MCF 10A (cell line): ENCODE measurements around the gene VWA5A. TPM values are rescaled to one million over a fixed set of nuclear protein-coding genes. Genes with fewer than 3 reads are reported as not detected.

Experiments used
- BruUV-seq: library from RNA; stranded (reverse); fragments of 400-500 nt; replicated peaks from 2 replicates; lab custom pipeline; 2021; lab: Mats Ljungman, UMichigan
- CTCF ChIA-PET: fragments of 300-600 bp; sonication (Branson Sonifier 250); formaldehyde crosslinking; extraction: SDS; loops from one replicate; lab custom pipeline; 2021; ENCODE audit warnings: antibody characterized with exemption, inconsistent platforms; lab: Yijun Ruan, JAX
- POLR2A ChIA-PET: fragments of 300-600, 350-650 bp; sonication (Branson Sonifier 250); formaldehyde crosslinking; extraction: SDS; loops from one replicate; lab custom pipeline; 2020; ENCODE audit warnings: antibody characterized with exemption, inconsistent platforms; lab: Yijun Ruan, JAX
- DNase-seq: peaks from one replicate; pipeline ENCODE4 v3.0.0-alpha.2; 2018; ENCODE audit not compliant: unreplicated experiment
- H3K27ac Mint-ChIP-seq: one replicate; pipeline ENCODE4 v1.8.0; 2022; ENCODE audit warnings: mild to moderate bottlenecking, low read depth, mixed read lengths; ENCODE audit not compliant: unreplicated experiment
- H3K27me3 Mint-ChIP-seq: one replicate; pipeline ENCODE4 v1.8.0; 2022; ENCODE audit warnings: mixed read lengths; ENCODE audit not compliant: insufficient read depth, unreplicated experiment
- H3K36me3 Mint-ChIP-seq: one replicate; pipeline ENCODE4 v1.8.0; 2022; ENCODE audit warnings: mild to moderate bottlenecking, moderate library complexity, mixed read lengths; ENCODE audit not compliant: insufficient read depth, unreplicated experiment
- H3K4me1 Mint-ChIP-seq: one replicate; pipeline ENCODE4 v1.8.0; 2022; ENCODE audit warnings: mixed read lengths; ENCODE audit not compliant: insufficient read depth, unreplicated experiment
- H3K4me3 Mint-ChIP-seq: one replicate; pipeline ENCODE4 v1.8.0; 2022; ENCODE audit warnings: mild to moderate bottlenecking, moderate library complexity, mixed read lengths; ENCODE audit not compliant: unreplicated experiment
- H3K9me3 Mint-ChIP-seq: one replicate; pipeline ENCODE4 v1.8.0; 2022; ENCODE audit warnings: mixed read lengths; ENCODE audit not compliant: unreplicated experiment
- CTCF ChIP-seq: fragments of 200-600 bp; IDR thresholded peaks from one replicate; pipeline ENCODE4 v1.8.0; 2022; ENCODE audit warnings: antibody characterized with exemption, mild to moderate bottlenecking; ENCODE audit not compliant: unreplicated experiment
- intact Hi-C: fragments of 100-400 bp; cut with micrococcal nuclease; formaldehyde crosslinking; loops from 2 replicates; pipeline ENCODE4 v1.14.1; 2022
- total RNA-seq: library from RNA; stranded (reverse); gene quantifications from 2 replicates; pipeline ENCODE4 v1.2.3, GENCODE V29; 2022

The VWA5A gene
- total RNA-seq, 1 experiment from 2014 or later, result 7.9 TPM

GRCh38 chr11:124108156-124108555, 7.1 kb upstream of the VWA5A start:
- peak; percentile 56 for DNase-seq
- CTCF ChIA-PET, result interaction anchor here (0.6 kb wide), 2 partner anchors 25 to 29 kb away, joined by 3 read pairs; no protein-coding TSS in a partner anchor
- peak; percentile 20 for TF ChIP-seq CTCF
- Mint-ChIP-seq H3K4me3 (no peak overlapping the region), H3K36me3 (no peaks in the 10 kb centered on the region), H3K4me1 (no peaks in the 10 kb centered on the region), H3K27ac (no peak overlapping the region), H3K9me3 (no peaks in the 10 kb centered on the region), H3K27me3 (peaks cover 28% of the 10 kb centered on the region)
- intact Hi-C loops, result loop anchor here (1.0 kb wide), 2 partner anchors 87 to 294 kb away; no protein-coding TSS in a partner anchor
- BruUV-seq, result no TSS peak
- POLR2A ChIA-PET, result no interaction called here

DNA sequence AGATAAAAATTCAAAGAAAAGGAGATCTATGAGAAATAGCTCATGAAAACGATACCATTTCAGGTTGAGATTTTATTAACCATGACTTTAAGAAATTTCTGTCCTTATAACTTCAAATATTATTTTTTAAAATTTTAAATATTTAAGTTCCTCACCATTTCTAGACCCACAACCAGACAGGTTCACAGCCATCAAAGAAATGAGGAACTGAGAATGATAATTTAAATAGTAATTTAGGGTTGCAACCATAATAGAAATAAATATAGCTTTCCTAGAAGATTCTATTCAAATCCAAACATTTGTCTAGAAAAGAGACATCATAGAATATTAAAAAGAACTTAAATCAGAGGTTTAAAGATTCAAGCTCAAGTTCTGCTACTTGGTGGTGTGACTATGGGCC, 5.9 kb upstream of the VWA5A start:
- H3K36me3 Mint-ChIP-seq, result no peaks in the 10 kb centered on the region
- H3K4me3 Mint-ChIP-seq, result no peak overlapping the region
- intact Hi-C loops, result no loop called here
- no peak overlapping the region for H3K27ac Mint-ChIP-seq
- no peaks in the 10 kb centered on the region for H3K4me1 Mint-ChIP-seq
- DNase-seq, result no peak
- no peak for TF ChIP-seq CTCF
- no TSS peak for BruUV-seq
- ChIA-PET POLR2A (no interaction called here), CTCF (interaction anchor here (0.8 to 1.3 kb wide), 3 partner anchors 38 to 92 kb away, joined by 3 to 6 read pairs (median 3); no protein-coding TSS in a partner anchor)
- no peaks in the 10 kb centered on the region for H3K9me3 Mint-ChIP-seq
- peaks cover 17% of the 10 kb centered on the region for H3K27me3 Mint-ChIP-seq

DNA sequence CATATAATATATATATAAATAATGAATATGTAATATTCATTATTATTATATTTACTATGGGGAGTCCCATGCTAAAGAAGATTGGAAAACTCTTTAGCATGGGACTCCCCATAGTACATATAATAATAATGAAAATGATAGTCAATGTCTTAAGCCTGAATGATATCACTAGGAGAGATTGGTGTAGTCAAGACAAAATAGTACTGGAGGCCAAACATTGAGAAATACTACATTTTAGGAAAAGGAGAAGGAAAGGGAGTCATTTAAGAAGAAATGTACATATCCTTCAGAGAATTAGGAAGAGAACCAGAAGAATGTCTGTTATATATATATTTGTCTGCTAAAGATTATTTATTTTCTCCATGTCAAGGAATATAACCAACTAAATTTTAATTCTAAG, 5.0 kb upstream of the VWA5A start:
- ChIA-PET POLR2A (no interaction called here), CTCF (no interaction called here)
- TF ChIP-seq CTCF, result no peak
- peaks cover 9% of the 10 kb centered on the region for H3K27me3 Mint-ChIP-seq
- no TSS peak for BruUV-seq
- no peaks in the 10 kb centered on the region for H3K9me3 Mint-ChIP-seq
- H3K36me3 Mint-ChIP-seq, result peaks cover 3% of the 10 kb centered on the region
- no peak overlapping the region for H3K27ac Mint-ChIP-seq
- no peaks in the 10 kb centered on the region for H3K4me1 Mint-ChIP-seq
- H3K4me3 Mint-ChIP-seq, result no peak overlapping the region
- intact Hi-C loops, result no loop called here
- DNase-seq, result no peak

GRCh38 chr11:124113890-124114289, 1.4 kb upstream of the VWA5A start:
- Mint-ChIP-seq H3K9me3 (no peaks in the 10 kb centered on the region), H3K27ac (no peak overlapping the region), H3K27me3 (no peaks in the 10 kb centered on the region), H3K4me1 (peaks cover 5% of the 10 kb centered on the region), H3K4me3 (no peak overlapping the region), H3K36me3 (peaks cover 23% of the 10 kb centered on the region)
- TF ChIP-seq CTCF, result no peak
- DNase-seq, result no peak
- CTCF ChIA-PET, result interaction anchor here (2.2 kb wide), 1 partner anchor 44 kb away, joined by 9 read pairs; no protein-coding TSS in a partner anchor
- BruUV-seq, result no TSS peak
- intact Hi-C loops, result loop anchor here (2.0 kb wide), 1 partner anchor 43 kb away; no protein-coding TSS in a partner anchor
- POLR2A ChIA-PET, result interaction anchor here (0.5 kb wide), 1 partner anchor 77 kb away, joined by 3 read pairs; no protein-coding TSS in a partner anchor
